ENCODE results near the gene ZNF267.
"Not testable (repeated sequence)": the region's sequence is repeated elsewhere in the genome, so short reads cannot be mapped to it uniquely, and the experiment has no call there.

The ZNF267 gene

GRCh38 chr16:31879937-31880321, 6.3 kb downstream of the ZNF267 start:
- no peak for DNase-seq (ENCODE audit: low spot score)

GRCh38 chr16:31880322-31880979, 6.8 kb downstream of the ZNF267 start:
- peak; percentile 8 for DNase-seq (ENCODE audit: low spot score)

- no peak for DNase-seq (ENCODE audit: low spot score)
Observed at GRCh38 chr16:31886227-31886626, 12.6 kb downstream of the ZNF267 start.

GRCh38 chr16:31888735-31889134, 15.1 kb downstream of the ZNF267 start:
- DNase-seq (ENCODE audit: low spot score): no peak

- DNase-seq (ENCODE audit: low spot score): not testable (repeated sequence)
Observed at GRCh38 chr16:31892111-31892510, 18.5 kb downstream of the ZNF267 start.

- no peak for DNase-seq (ENCODE audit: low spot score)
Observed at GRCh38 chr16:31893824-31894223, 20.2 kb downstream of the ZNF267 start.

- DNase-seq (ENCODE audit: low spot score): no peak
Observed at GRCh38 chr16:31897283-31897682, 23.7 kb downstream of the ZNF267 start.

- DNase-seq (ENCODE audit: low spot score): no peak
Observed at GRCh38 chr16:31899505-31899904, 25.9 kb downstream of the ZNF267 start.

- not testable (repeated sequence) for DNase-seq (ENCODE audit: low spot score)
Observed at GRCh38 chr16:31904571-31904970, 31.0 kb downstream of the ZNF267 start.

GRCh38 chr16:31913668-31914067, 40.1 kb downstream of the ZNF267 start:
- no peak for DNase-seq (ENCODE audit: low spot score)

GRCh38 chr16:31916056-31916488, 42.5 kb downstream of the ZNF267 start:
- no peak for DNase-seq (ENCODE audit: low spot score)

GRCh38 chr16:31920373-31920772, 46.8 kb downstream of the ZNF267 start:
- no peak for DNase-seq (ENCODE audit: low spot score)

- DNase-seq (ENCODE audit: low spot score): not testable (repeated sequence)
Observed at GRCh38 chr16:31951806-31952205, 78.2 kb downstream of the ZNF267 start.

GRCh38 chr16:31952206-31952605, 78.6 kb downstream of the ZNF267 start:
- not testable (repeated sequence) for DNase-seq (ENCODE audit: low spot score)

- peak; percentile 8 for DNase-seq (ENCODE audit: low spot score)
Observed at GRCh38 chr16:31956221-31956620, 82.6 kb downstream of the ZNF267 start.

- not testable (repeated sequence) for DNase-seq (ENCODE audit: low spot score)
Observed at GRCh38 chr16:31960186-31960910, 86.7 kb downstream of the ZNF267 start.
